GM19468 (cell line): ENCODE data around the gene B4GALT3.
A peak's percentile ranks its signal among the peaks of the same experiment; 100 is the strongest.
"Not testable (repeated sequence)": the region's sequence is repeated elsewhere in the genome, so short reads cannot be mapped to it uniquely, and the experiment has no call there.

ENCODE experiments used
- ATAC-seq: cut with Tn5 transposase; IDR thresholded peaks from one replicate; pipeline ENCODE4 v1.9.1; 2021; ENCODE audit warnings: mild to moderate bottlenecking, moderate library complexity, moderate number of reproducible peaks; ENCODE audit not compliant: unreplicated experiment; ENCODE audit errors: extremely low read depth

Gene B4GALT3

DNA sequence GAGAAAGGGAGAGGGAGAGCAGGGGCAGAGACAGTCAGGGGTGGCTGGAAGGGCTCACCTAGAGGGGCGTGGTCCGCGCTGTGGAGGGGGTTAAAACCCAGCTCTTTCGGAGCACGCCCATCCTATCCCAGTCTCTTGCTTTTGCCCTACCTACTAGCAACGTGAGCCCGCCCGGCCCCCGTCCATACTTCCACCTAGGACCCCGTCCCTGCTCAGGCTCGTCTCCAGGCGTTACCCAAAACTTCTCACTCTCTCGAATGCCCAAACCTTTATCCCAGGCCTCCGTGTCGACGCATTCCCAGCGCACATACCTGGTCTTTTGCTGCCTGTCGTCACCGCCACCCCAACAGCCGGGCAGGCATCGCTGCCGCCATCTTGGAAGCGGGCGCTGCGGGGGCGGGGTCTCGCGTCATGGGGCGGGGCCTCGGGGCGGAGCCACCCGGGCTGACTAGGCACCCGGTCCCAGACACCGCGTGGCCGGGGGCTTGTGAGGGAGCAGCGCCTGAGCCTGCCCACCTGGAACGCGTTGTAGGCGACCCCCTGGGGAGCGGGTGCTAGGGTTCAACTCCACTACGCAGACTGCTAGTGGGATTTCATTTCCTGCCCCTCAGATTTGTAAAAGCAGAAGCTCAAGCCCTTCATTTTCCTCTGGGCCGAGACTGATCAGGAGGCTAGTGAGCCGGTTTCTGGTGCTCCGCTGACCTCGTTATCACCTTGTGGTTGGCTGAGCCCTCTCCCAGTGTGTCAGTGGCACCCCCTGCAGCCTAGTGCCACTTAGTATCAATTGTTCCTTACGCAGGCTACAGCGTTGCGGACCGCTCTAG, at the start of gene B4GALT3:
TSS of gene B4GALT3 (minus strand) at position 396 of the 824 bp plus-strand sequence. CDS start 1,447 bp downstream, outside the sequence.
- no peak for ATAC-seq

DNA sequence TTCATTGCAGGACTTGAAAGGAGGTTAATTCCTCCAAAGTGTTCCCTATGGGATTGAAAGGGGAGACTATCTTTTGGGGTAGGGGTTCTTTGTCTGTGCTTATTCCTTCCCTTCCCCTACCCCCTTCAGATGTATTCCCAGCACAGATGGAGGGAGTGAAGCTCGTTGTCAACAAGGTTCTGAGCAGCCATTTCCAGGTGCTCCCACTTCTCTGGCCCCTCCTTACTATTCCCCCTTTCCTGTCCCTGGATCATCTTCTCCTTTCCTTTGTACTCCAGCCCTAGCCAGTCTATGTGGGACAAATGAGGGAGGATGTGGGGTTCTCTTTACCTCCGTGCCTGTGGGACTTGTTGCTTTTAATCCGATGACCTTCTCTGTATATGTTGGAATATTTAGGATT, 49.5 kb upstream of the B4GALT3 start:
- no peak for ATAC-seq

DNA sequence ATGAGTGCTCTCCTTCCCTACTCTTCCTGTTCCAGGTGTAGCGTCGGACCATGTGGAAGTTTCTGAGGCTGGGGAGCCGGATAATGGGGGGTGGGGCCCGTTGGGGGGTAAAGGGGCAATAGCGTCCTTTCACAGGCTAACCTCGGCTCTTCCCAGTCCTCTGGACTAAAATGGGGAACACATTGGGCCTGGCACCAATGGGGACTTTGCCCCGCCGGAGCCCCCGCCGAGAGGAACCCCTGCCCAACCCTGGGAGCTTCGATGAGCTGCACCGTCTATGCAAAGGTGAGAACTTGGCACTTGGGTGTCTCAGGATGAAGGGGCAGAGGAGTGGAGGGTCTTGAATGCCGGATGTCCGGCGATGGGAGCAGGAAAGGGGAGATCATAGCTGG, 49.0 kb upstream of the B4GALT3 start:
- ATAC-seq = no peak

DNA sequence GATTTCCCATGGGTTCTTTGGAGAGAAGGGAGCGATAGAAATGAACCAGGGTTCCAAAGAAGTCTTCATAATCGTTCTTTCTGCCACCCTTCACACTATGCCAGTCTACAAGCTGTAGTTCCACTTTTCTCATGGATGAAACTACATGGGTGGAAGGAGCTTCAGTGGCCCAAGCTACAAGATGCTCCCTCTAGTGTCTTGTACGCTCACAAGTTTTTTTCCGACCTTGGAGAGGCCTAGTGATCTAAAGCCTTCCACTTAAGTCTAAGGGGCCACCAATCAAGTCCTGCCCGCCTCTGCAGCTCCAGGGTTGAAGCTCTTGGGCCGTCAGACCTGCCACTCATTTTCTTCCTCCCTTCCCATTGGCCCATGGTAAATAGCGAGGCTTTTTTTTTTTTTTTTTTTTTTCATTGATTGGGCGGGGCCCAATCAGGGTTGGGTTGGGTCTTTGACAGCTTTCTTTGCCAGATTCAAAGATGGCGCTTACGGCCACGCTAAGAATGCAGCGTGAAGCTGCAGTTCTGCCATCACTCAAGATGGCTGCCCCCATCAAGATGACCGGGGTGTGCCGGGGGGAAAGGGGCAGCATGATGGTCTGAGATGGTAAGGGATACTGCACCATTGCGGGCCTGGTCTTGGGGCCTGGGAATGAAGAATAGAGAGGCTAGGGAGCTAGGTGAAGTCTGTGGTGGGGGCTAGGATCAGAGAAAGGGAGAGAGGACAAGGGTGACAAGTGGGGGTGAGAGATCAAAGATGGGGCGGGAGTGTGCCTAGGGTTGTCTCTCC, 48.4 kb upstream of the B4GALT3 start, which contains the start of gene TOMM40L:
TSS of gene TOMM40L (plus strand) at position 527 of the 786 bp plus-strand sequence. CDS start 430 bp downstream, outside the sequence.
- peak; percentile 88 for ATAC-seq

DNA sequence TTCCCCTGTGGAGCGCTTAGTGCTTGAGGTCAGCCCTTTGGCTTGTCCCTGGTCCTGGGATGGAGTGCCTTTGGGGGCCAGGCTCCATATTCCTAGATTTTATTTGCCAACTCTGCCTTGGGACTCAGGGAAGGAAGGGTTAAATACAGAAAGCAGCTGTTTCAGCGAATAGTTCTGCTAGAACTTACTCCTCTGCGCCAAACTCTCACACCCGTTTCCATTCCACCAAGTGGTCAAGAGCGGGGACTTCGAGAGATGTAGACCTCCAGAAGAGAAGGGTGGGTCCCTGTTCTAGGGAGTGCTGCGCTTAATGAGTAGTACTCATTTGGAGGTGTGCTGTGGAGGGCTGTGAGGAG, 47.8 kb upstream of the B4GALT3 start:
- no peak for ATAC-seq

DNA sequence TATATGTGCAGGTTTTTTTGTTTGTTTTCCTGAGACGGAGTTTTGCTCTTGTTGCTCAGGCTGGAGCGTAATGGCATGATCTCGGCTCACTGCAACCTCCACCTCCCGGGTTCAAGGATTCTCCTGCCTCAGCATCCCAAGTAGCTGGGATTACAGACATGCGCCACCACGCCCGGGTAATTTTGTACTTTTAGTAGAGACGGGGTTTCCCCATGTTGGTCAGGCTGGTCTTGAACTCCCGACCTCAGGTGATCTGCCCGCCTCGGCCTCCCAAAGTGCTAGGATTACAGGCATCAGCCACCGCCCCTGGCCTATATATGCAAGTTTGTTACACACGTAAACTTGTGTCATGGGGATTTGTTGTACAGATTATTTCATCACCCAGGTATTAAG, 47.4 kb upstream of the B4GALT3 start:
- not testable (repeated sequence) for ATAC-seq

- no peak for ATAC-seq
Measured at GRCh38 chr1:161223805-161224694, 46.7 kb upstream of the B4GALT3 start.

- ATAC-seq = no peak
Measured at GRCh38 chr1:161222175-161223019, 45.1 kb upstream of the B4GALT3 start.

GRCh38 chr1:161220002-161220401, 42.7 kb upstream of the B4GALT3 start:
- ATAC-seq = no peak

DNA sequence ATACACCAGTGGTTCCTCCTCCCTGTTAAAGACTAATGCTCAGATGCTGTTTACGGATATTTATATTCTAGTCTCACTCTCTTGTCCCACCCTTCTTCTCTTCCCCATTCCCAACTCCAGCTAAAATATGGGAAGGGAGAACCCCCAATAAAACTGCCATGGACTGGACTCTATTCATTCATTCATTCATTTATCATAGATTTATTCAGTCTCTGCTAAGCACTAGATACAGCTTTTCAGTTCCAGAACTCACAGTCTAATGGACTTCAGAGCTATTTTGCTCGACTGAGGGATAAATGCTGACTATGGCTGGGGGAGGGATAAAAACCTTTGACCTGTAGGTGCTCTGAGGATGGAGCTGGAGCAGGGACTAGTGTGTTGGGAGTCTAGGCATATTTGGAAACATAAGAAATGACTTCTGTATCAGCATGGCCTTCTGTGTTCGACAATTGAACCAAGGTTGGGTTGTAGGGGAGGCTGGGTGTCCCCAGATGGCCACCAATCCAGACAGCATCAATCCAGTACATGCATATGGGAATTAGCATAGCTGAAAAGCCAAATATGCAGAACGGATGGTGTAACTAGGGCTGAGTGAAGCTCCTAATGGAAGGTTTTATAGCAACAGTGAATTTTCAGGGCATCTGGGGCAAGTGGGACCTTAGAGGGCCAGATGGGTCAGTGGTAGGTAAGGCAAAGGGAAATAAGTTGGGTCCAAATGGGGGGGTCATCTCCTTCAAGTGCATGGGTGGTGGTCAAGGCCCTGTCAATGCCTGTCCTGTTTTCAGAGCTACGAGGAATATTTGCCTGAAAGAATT, 42.0 kb upstream of the B4GALT3 start:
- ATAC-seq = no peak

- ATAC-seq = no peak
Measured at GRCh38 chr1:161218301-161219077, 41.2 kb upstream of the B4GALT3 start.

DNA sequence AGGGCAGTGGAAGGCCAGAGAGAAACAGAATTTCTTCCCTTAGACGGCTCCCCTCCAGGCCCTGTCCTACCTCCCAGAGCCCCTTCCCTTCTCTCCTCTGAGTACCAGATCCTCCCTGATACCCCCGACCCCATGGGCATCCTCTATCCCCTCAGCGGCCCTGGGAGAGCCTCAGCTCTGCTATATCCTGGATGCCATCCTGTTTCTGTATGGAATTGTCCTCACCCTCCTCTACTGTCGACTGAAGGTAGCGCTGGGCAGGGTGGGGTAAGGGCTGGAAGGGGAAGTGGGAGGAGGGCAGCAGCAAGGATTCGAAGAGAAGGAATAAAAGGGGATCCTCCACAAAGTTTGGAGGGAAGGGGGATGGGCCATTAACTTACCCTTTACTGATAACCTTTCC, 40.5 kb upstream of the B4GALT3 start:
- no peak for ATAC-seq

- peak; percentile 36 for ATAC-seq
Measured at GRCh38 chr1:161216945-161217712, 39.8 kb upstream of the B4GALT3 start.

- no peak for ATAC-seq
Measured at GRCh38 chr1:161215076-161215475, 37.8 kb upstream of the B4GALT3 start, which contains the start of gene FCER1G. TSS of gene FCER1G (plus strand) at chr1:161215295. CDS start at chr1:161215322, 27 bp downstream.

GRCh38 chr1:161214369-161214768, 37.1 kb upstream of the B4GALT3 start:
- no peak for ATAC-seq

DNA sequence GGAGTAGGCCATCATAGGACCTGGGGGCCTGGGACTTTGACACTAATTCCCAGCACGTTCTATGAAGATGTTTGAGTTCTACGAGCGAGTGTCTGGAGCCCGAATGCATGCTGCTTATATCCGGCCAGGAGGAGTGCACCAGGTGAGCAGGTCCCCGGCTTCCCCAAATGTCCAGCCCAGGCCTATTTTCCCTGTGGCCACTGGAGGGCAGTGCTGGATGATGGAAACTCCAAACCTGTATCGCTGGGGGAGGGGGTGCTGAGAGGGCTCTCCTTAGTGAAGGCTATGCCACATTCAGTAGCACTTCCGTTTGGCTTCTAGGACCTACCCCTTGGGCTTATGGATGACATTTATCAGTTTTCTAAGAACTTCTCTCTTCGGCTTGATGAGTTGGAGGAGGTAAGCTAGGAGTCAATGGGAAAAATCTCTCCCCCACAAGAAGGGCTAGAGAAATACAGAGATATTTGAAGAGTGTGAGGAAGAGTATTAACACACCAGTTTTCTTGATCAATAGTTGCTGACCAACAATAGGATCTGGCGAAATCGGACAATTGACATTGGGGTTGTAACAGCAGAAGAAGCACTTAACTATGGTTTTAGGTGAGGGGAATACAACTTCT, 32.6 kb upstream of the B4GALT3 start:
- no peak for ATAC-seq

DNA sequence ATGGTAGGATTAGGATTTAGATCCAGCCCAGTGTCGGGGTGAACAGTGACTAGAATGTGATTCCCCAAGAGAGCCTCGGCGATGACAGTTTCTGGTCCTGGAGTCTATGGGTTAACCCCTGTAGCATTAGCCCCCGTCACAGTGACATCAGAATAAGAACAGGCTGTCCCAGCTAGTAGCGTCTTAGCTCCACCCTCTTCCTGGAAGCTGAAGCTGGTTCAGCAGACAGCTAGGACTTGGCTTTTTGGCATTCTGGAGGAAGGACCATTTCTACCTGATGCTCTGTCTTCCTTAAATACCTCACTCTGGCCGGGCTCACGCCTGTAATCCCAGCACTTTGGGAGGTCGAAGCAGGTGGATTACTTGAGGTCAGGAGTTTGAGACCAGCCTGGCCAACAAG, 29.9 kb upstream of the B4GALT3 start:
- no peak for ATAC-seq
